ENCODE results near the gene UFD1. TPM values are rescaled to one million over a fixed set of nuclear protein-coding genes. Genes with fewer than 3 reads are reported as not detected.

The UFD1 gene
- total RNA-seq, 4 donors from 2014 or later, result 32.3 to 47.5 (median 40.3) TPM

DNA sequence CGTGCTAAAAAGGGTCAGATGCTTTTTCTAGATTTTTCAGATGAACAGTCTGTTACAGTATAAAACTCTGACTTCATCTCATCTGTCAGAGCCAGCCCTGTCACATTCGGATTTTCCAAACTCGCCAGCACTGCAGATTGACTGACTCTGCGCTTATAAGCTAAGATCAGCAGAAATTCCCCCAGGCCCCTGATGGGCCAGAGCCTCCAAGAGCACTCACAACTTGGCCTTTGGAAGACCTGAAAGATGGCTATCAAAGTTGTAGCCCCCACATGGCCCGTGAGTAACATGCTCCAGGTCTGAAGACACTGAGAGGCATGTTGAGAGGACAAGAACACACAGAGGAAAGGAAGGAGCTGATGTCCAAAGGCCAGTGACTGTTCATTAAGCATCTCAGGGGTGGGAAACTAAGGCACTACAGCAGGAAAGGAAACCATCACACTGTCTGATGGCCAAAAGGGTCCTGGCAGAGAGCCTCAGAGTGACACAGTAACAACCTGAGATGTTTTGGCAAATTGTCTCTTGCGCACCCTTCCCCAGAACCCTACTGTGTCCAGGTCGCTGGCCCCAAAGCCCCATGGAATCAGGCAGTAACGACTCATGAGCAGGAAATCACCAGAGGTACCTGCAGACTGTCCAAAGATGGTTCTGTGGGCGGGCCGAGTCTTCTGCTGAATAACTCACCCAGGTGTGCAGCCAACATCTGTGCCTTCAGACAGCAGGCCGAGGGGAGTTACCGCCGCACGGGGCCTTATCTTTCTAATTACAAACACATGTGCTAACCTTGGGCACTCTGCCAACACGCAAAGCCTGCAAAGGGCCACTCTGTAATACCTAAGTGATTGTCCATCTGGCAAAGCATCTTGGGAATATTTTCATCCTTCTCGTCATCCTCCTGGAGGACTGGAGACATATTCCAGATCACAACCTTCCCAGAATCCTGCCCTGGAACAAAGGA lies 71.1 kb downstream of the UFD1 start:
- no peak for DNase-seq (ENCODE audit: low spot score)
- no peak for ATAC-seq (ENCODE audit: low FRiP score)
- TF ChIP-seq, protein P1, sequence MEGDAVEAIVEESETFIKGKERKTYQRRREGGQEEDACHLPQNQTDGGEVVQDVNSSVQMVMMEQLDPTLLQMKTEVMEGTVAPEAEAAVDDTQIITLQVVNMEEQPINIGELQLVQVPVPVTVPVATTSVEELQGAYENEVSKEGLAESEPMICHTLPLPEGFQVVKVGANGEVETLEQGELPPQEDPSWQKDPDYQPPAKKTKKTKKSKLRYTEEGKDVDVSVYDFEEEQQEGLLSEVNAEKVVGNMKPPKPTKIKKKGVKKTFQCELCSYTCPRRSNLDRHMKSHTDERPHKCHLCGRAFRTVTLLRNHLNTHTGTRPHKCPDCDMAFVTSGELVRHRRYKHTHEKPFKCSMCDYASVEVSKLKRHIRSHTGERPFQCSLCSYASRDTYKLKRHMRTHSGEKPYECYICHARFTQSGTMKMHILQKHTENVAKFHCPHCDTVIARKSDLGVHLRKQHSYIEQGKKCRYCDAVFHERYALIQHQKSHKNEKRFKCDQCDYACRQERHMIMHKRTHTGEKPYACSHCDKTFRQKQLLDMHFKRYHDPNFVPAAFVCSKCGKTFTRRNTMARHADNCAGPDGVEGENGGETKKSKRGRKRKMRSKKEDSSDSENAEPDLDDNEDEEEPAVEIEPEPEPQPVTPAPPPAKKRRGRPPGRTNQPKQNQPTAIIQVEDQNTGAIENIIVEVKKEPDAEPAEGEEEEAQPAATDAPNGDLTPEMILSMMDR (IDR thresholded peaks at IDR 0.05), result no peak

DNA sequence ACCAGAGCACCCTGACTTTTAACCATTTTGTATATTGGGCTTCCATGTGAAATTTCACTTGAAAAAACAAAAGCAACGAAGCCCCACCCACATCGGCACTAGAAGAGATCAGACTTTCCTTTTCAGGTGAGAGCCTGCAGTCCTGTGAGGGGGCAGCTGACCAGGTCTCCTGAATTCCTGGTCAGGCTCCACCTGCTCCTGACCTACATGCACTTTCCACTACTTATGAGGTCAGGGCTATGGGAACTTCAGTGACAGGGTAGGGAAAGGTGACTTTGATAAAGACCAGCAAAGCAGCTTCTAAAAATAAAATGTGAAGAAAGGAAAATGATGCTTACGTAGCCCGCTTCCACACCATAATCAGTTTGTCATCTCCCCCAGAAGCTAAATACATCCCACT lies 72.1 kb downstream of the UFD1 start:
- DNase-seq (ENCODE audit: low spot score), result no peak
- TF ChIP-seq, protein P1 (IDR thresholded peaks at IDR 0.05), result no peak
- no peak for ATAC-seq (ENCODE audit: low FRiP score)

DNA sequence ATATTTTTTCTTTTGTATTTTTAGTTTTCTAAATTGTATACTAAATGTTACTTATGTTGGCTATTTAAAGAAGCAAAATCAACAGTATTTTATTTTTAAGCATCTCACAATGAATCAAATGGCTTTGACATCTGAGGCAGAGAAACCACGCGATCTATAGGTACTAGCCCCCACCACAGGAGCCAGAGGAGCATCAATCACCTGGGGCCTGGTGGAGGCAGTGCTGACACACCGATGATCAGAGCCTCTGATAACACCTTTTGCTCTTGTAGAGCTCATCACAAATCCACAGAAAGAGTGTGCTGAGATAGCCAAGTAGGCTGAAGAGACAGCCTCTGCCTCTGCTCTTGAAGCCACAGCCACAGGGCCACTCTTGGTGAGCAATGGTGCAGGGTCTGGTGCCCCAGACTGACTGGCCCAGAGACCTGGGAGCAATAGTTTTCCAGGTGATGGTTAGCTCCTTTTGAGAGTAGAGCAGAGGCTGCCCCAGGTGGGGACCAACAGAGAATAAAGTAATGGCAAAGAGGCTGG lies 72.6 kb downstream of the UFD1 start:
- DNase-seq (ENCODE audit: low spot score) (no peak), ATAC-seq (ENCODE audit: low FRiP score) (no peak)
- TF ChIP-seq, protein P1 (IDR thresholded peaks at IDR 0.05), result no peak

DNA sequence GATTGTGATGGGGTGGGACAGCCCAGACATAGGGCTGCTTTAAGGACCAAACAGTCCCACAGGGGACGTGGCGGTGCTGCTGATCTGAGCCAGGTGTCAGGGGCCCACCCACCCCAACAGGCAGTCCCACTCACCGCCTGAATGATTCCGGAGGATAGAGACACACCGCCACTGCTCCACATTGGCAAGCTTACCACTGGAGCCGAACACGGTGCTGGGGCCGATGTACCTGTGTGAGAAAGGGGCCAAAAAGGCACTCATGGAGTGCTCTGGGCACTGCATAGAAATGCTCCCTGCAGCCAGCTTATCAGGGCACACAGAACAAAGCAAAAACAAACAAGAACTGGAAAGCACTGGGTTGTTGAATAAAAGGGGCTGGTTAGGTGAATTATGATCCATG lies 73.3 kb downstream of the UFD1 start:
- ATAC-seq (ENCODE audit: low FRiP score) (no peak), DNase-seq (ENCODE audit: low spot score) (no peak)
- TF ChIP-seq, protein P1 (IDR thresholded peaks at IDR 0.05), result no peak

DNA sequence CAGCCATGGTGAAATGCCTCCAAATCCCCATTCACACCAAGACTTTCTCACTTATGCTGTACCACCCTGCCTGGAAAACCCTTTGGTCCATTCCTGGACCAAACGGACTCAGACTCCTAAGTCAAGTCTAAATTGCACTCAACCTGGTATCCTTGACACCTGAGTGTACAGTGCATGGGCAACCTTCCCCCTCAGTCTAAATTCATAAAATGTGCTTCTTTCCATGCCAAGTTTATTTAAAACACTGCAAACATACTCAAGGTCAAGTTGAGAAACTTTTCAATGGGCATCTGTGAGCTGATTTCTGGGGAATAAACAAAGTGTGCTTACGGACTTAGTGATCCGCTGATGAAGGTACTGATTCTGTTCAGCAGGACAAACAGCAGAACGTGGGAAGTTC lies 73.9 kb downstream of the UFD1 start:
- no peak for DNase-seq (ENCODE audit: low spot score)
- no peak for ATAC-seq (ENCODE audit: low FRiP score)

DNA sequence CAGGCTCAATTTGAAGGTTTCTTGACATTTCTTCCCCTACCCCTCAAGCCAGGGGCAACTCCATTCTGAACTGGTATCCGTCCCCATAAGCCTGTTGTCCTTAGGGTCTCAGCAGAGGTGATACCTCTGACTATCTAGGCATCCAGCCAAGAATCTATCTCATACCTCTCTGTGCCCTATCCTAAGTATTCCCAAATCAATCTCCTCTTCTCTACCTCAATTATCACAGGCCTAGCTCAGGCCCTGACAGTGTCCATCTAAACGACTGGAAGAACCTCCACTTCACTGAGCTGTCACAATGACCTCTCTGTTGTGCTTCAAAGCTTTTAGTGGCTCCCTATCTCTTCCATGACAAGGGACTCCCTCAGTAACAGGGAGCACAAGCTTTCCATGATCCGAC lies 74.3 kb downstream of the UFD1 start:
- DNase-seq (ENCODE audit: low spot score) (no peak), ATAC-seq (ENCODE audit: low FRiP score) (no peak)
- TF ChIP-seq, protein P1 (IDR thresholded peaks at IDR 0.05), result no peak

More for the DNA sequence above, 73.9 kb downstream of the UFD1 start:
- TF ChIP-seq, protein P1 (IDR thresholded peaks at IDR 0.05), result no peak

All from omental fat pad (tissue), 4 donors.